Osteocyte (in vitro differentiated cells): ENCODE results near the gene TLNRD1. TPM values are rescaled to one million over a fixed set of nuclear protein-coding genes. Genes with fewer than 3 reads are reported as not detected.
A peak's percentile ranks its signal among the peaks of the same experiment; 100 is the strongest.

Experiments used
- DNase-seq: peaks from one replicate; pipeline ENCODE4 v3.0.0; 2021; ENCODE audit warnings: mixed read lengths; ENCODE audit not compliant: unreplicated experiment; ENCODE audit errors: extremely low spot score
- H3K27ac Mint-ChIP-seq: one replicate; pipeline ENCODE4 v1.8.0; 2021; ENCODE audit warnings: mild to moderate bottlenecking, mixed read lengths; ENCODE audit not compliant: unreplicated experiment
- H3K27me3 Mint-ChIP-seq: one replicate; pipeline ENCODE4 v1.8.0; 2021; ENCODE audit warnings: mixed read lengths; ENCODE audit not compliant: unreplicated experiment
- H3K36me3 Mint-ChIP-seq: one replicate; pipeline ENCODE4 v1.8.0; 2021; ENCODE audit warnings: mixed read lengths; ENCODE audit not compliant: unreplicated experiment
- H3K4me1 Mint-ChIP-seq: one replicate; pipeline ENCODE4 v1.8.0; 2021; ENCODE audit warnings: mixed read lengths; ENCODE audit not compliant: unreplicated experiment
- H3K4me3 Mint-ChIP-seq: one replicate; pipeline ENCODE4 v1.8.0; 2021; ENCODE audit warnings: mild to moderate bottlenecking, moderate library complexity, mixed read lengths; ENCODE audit not compliant: unreplicated experiment
- H3K9me3 Mint-ChIP-seq: one replicate; pipeline ENCODE4 v1.8.0; 2021; ENCODE audit warnings: mixed read lengths; ENCODE audit not compliant: unreplicated experiment
- total RNA-seq: library from RNA; stranded (reverse); gene quantifications from 2 replicates; pipeline ENCODE4 v1.2.1, GENCODE V29; 2021
- TF ChIP-seq, protein P1 (sequence below): fragments of 200-600 bp; sonication (generic); IDR thresholded peaks from 2 replicates; pipeline ENCODE4 v1.5.0; 2021; ENCODE audit warnings: antibody characterized with exemption, mild to moderate bottlenecking, moderate library complexity

The TLNRD1 gene
- total RNA-seq, 1 donor from 2014 or later: 10.6 TPM

DNA sequence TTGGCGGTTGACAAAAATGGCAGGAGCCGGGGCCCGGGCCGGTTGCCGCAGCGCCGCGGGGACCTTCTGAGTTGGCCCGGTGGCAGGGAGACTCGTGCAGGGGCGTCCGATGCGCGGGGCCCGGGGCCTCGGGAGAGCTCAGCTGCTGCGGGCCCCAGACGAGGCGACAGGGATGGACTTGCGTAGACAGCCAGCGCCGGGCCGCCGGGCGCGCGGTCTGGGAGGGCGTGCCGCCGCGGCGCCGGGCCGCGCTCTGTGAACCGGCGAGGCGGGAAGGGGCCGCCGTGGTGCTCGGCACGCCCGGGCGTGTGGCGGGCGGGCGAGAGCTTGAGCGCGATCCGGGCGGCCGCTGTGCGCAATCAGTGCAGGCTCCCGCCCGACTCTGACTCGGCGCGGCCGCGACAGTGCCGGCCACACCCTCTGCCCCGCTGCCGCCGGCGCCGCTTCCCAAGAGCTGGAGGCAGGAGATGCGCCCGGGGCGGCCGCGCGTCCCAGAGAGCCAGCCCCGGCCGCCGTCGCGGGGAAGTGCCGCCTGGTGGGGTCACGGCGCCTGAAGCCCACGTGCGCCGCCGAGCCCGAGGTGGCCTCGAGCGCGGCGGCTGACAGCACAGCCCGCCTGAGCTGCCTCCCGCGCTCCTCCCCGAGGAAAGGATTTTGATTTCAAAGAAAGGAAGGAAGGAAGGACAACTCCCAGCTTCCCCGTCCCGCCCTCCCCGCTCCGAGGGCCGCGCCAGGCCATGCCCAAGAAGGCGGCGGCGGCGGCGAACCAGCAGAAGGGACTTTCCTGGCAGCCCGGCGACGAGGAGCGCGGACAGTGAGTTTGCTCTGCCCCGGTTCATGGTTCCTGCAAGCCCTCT lies 657 bp downstream of the TLNRD1 start:
- TF ChIP-seq, protein P1, sequence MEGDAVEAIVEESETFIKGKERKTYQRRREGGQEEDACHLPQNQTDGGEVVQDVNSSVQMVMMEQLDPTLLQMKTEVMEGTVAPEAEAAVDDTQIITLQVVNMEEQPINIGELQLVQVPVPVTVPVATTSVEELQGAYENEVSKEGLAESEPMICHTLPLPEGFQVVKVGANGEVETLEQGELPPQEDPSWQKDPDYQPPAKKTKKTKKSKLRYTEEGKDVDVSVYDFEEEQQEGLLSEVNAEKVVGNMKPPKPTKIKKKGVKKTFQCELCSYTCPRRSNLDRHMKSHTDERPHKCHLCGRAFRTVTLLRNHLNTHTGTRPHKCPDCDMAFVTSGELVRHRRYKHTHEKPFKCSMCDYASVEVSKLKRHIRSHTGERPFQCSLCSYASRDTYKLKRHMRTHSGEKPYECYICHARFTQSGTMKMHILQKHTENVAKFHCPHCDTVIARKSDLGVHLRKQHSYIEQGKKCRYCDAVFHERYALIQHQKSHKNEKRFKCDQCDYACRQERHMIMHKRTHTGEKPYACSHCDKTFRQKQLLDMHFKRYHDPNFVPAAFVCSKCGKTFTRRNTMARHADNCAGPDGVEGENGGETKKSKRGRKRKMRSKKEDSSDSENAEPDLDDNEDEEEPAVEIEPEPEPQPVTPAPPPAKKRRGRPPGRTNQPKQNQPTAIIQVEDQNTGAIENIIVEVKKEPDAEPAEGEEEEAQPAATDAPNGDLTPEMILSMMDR: no peak
- Mint-ChIP-seq H3K36me3 (peaks cover 7% of the 10 kb centered on the region), H3K27ac (peak overlapping the region; percentile 66), H3K27me3 (no peaks in the 10 kb centered on the region), H3K4me1 (peaks cover 30% of the 10 kb centered on the region), H3K9me3 (no peaks in the 10 kb centered on the region), H3K4me3 (peak overlapping the region; percentile 92)
- DNase-seq: peak; percentile 83

DNA sequence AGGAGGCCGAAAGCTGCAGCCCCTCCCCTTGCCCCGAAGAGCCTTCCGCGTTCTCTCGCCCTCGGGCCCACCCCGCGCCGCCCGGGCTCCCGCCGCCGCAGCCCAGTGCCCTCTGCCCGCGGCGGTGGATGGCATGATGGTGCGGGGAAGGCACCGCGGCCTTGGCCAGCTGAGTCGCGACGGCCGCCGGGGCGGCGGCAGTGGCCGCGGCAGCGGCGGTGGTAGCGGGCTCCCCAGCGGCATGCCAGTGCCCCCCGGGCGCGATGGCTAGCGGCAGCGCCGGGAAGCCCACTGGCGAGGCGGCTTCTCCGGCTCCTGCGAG lies 1.2 kb downstream of the TLNRD1 start:
- peaks cover 7% of the 10 kb centered on the region for H3K36me3 Mint-ChIP-seq
- TF ChIP-seq, protein P1: no peak
- H3K4me1 Mint-ChIP-seq: peaks cover 30% of the 10 kb centered on the region
- H3K9me3 Mint-ChIP-seq: no peaks in the 10 kb centered on the region
- DNase-seq: peak; percentile 83
- no peak overlapping the region for H3K27ac Mint-ChIP-seq
- peak overlapping the region; percentile 75 for H3K4me3 Mint-ChIP-seq
- no peaks in the 10 kb centered on the region for H3K27me3 Mint-ChIP-seq

DNA sequence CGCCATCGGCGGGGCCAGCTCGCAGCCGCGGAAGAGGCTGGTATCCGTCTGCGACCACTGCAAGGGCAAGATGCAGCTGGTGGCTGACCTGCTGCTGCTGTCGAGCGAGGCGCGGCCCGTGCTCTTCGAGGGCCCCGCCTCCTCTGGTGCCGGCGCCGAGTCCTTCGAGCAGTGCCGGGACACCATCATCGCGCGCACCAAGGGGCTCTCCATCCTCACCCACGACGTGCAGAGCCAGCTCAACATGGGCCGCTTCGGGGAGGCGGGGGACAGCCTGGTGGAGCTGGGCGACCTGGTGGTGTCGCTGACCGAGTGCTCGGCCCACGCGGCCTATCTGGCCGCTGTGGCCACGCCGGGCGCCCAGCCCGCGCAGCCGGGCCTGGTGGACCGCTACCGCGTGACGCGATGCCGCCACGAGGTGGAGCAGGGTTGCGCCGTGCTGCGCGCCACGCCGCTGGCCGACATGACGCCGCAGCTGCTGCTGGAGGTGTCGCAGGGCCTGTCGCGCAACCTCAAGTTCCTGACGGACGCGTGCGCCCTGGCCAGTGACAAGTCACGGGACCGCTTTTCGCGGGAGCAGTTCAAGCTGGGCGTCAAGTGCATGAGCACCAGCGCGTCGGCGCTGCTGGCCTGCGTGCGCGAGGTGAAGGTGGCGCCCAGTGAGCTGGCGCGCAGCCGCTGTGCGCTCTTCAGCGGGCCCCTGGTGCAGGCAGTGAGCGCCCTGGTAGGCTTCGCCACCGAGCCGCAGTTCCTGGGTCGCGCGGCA lies 1.8 kb downstream of the TLNRD1 start:
- Mint-ChIP-seq H3K4me1 (peaks cover 30% of the 10 kb centered on the region), H3K36me3 (peaks cover 7% of the 10 kb centered on the region), H3K27ac (no peak overlapping the region), H3K9me3 (no peaks in the 10 kb centered on the region), H3K4me3 (peak overlapping the region; percentile 70), H3K27me3 (no peaks in the 10 kb centered on the region)
- no peak for DNase-seq
- TF ChIP-seq, protein P1: no peak

DNA sequence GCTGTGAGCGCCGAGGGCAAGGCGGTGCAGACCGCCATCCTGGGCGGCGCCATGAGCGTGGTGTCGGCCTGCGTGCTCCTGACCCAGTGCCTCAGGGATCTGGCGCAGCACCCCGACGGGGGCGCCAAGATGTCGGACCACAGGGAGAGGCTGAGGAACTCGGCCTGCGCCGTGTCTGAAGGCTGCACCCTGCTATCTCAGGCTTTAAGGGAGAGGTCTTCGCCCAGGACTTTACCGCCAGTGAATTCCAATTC lies 2.3 kb downstream of the TLNRD1 start:
- TF ChIP-seq, protein P1: no peak
- DNase-seq: no peak
- Mint-ChIP-seq H3K27me3 (no peaks in the 10 kb centered on the region), H3K4me1 (peaks cover 30% of the 10 kb centered on the region), H3K4me3 (no peak overlapping the region), H3K9me3 (no peaks in the 10 kb centered on the region), H3K27ac (no peak overlapping the region), H3K36me3 (peaks cover 7% of the 10 kb centered on the region)

DNA sequence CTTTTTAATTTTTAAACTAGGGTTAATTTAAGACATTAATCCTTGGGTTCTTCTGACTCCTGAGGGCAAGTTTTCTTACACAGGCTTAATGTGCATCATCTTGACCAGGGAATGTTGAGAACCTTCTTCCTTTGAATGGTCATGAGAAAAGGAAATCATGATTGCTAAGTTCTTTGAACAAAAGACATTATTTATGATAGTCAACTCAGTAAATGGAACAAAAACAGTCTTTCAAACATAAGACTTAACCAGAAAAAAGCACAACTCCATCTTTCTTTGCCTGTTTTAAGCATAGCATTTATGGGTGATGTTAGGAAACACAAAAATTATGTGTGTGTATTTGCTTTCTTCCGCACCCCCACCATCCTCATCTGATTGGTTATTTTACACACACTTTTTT lies 5.4 kb downstream of the TLNRD1 start:
- Mint-ChIP-seq H3K4me3 (no peak overlapping the region), H3K27ac (no peak overlapping the region), H3K4me1 (peaks cover 25% of the 10 kb centered on the region), H3K27me3 (no peaks in the 10 kb centered on the region), H3K36me3 (peaks cover 7% of the 10 kb centered on the region), H3K9me3 (no peaks in the 10 kb centered on the region)
- TF ChIP-seq, protein P1: no peak
- no peak for DNase-seq
